Lower lobe of right lung (tissue), 2 donors: ENCODE measurements around the gene DUSP6. TPM values are rescaled to one million over a fixed set of nuclear protein-coding genes. Genes with fewer than 3 reads are reported as not detected.
A peak's percentile ranks its signal among the peaks of the same experiment; 100 is the strongest.

ENCODE experiments used
- ATAC-seq, 2 donors: fragments of 200-7000 bp; cut with Tn5 transposase; one replicate each; pipeline ENCODE4 v1.9.1; 2020 to 2022; ENCODE audit warnings: mild to moderate bottlenecking in 2 of 2, moderate library complexity in 2 of 2
- DNase-seq: peaks from one replicate; pipeline ENCODE4 v3.0.0-alpha.2; 2020
- H3K27ac ChIP-seq: fragments of 200-600 bp; one replicate; pipeline ENCODE4 v1.8.0; 2022
- H3K27me3 ChIP-seq: fragments of 200-600 bp; one replicate; pipeline ENCODE4 v1.8.0; 2022; ENCODE audit warnings: low read depth
- H3K36me3 ChIP-seq: fragments of 200-600 bp; one replicate; pipeline ENCODE4 v1.8.0; 2022; ENCODE audit warnings: mild to moderate bottlenecking
- H3K4me1 ChIP-seq: fragments of 200-600 bp; one replicate; pipeline ENCODE4 v1.8.0; 2022
- H3K4me3 ChIP-seq: fragments of 200-600 bp; one replicate; pipeline ENCODE4 v1.8.0; 2022; ENCODE audit warnings: mild to moderate bottlenecking
- H3K9me3 ChIP-seq: fragments of 200-600 bp; one replicate; pipeline ENCODE4 v1.8.0; 2022
- CTCF ChIP-seq: fragments of 200-600 bp; IDR thresholded peaks from one replicate; pipeline ENCODE4 v1.8.0; 2022; ENCODE audit warnings: antibody characterized with exemption, mild to moderate bottlenecking
- intact Hi-C: fragments of 100-400 bp; cut with DNase I; formaldehyde crosslinking; loops from one replicate; pipeline ENCODE4 v1.11.0; 2022
- total RNA-seq: library from RNA; stranded (reverse); fragmentation: NEBNext Ultra II Directional; extraction: Animal tissue kit (Norgen Biotek cat#: 25700); gene quantifications from one replicate; pipeline ENCODE4 v1.2.1, GENCODE V29; 2021
- donor health status: DM: no; HTN: yes; CAD: no; lungs with severe emphysema.

DUSP6 gene
- total RNA-seq, 1 donor from 2014 or later, result 196 TPM

- intact Hi-C loops, result no loop called here
- Histone ChIP-seq H3K27ac (no peak overlapping the region), H3K36me3 (no peaks in the 10 kb centered on the region), H3K4me1 (peaks cover 37% of the 10 kb centered on the region), H3K4me3 (no peak overlapping the region), H3K27me3 (no peaks in the 10 kb centered on the region), H3K9me3 (no peaks in the 10 kb centered on the region)
- TF ChIP-seq CTCF, result no peak
- no peak for ATAC-seq
- no peak for DNase-seq
Measured at GRCh38 chr12:89370850-89371249, 18.5 kb upstream of the DUSP6 start.

- Histone ChIP-seq H3K36me3 (no peaks in the 10 kb centered on the region), H3K9me3 (no peaks in the 10 kb centered on the region), H3K4me1 (peaks cover 33% of the 10 kb centered on the region), H3K27ac (no peak overlapping the region), H3K27me3 (no peaks in the 10 kb centered on the region), H3K4me3 (no peak overlapping the region)
- intact Hi-C loops, result no loop called here
- DNase-seq, result no peak
- TF ChIP-seq CTCF, result no peak
- ATAC-seq, result no peak
Measured at GRCh38 chr12:89370421-89370831, 18.1 kb upstream of the DUSP6 start.

- H3K4me1 ChIP-seq, result peaks cover 20% of the 10 kb centered on the region
- no peak overlapping the region for H3K4me3 ChIP-seq
- H3K36me3 ChIP-seq, result no peaks in the 10 kb centered on the region
- no peak overlapping the region for H3K27ac ChIP-seq
- no peaks in the 10 kb centered on the region for H3K9me3 ChIP-seq
- no peak for ATAC-seq
- no peak for TF ChIP-seq CTCF
- no peaks in the 10 kb centered on the region for H3K27me3 ChIP-seq
- intact Hi-C loops, result no loop called here
- DNase-seq, result no peak
Measured at GRCh38 chr12:89369166-89369565, 16.9 kb upstream of the DUSP6 start.

- ATAC-seq (peak; percentile 41 to 43), DNase-seq (no peak)
- intact Hi-C loops, result no loop called here
- Histone ChIP-seq H3K27me3 (no peaks in the 10 kb centered on the region), H3K4me3 (no peak overlapping the region), H3K9me3 (no peaks in the 10 kb centered on the region), H3K36me3 (no peaks in the 10 kb centered on the region), H3K27ac (no peak overlapping the region), H3K4me1 (peaks cover 12% of the 10 kb centered on the region)
- TF ChIP-seq CTCF, result no peak
Measured at GRCh38 chr12:89368391-89368790, 16.1 kb upstream of the DUSP6 start.

- no peak for TF ChIP-seq CTCF
- H3K27me3 ChIP-seq, result no peaks in the 10 kb centered on the region
- DNase-seq (no peak), ATAC-seq (no peak)
- no peak overlapping the region for H3K4me3 ChIP-seq
- no peaks in the 10 kb centered on the region for H3K4me1 ChIP-seq
- intact Hi-C loops, result no loop called here
- no peak overlapping the region for H3K27ac ChIP-seq
- no peaks in the 10 kb centered on the region for H3K9me3 ChIP-seq
- H3K36me3 ChIP-seq, result no peaks in the 10 kb centered on the region
Measured at GRCh38 chr12:89366676-89367364, 14.5 kb upstream of the DUSP6 start.
